Activated CD4-positive, alpha-beta T cell treated with anti-CD3 and anti-CD28 coated beads, Interleukin-2, amount 50 U/mL, for 24 hours (primary cell): ENCODE results near the gene SYNE2.

Source experiments
- DNase-seq, 2 donors: peaks; one replicate each; pipeline ENCODE4 v3.0.0-alpha.2; 2020; ENCODE audit warnings: low read depth in 1 of 2, low spot score in 1 of 2

Gene SYNE2

GRCh38 chr14:64213853-64214570 lies 361.2 kb downstream of the SYNE2 start:
- DNase-seq, result no peak

DNA sequence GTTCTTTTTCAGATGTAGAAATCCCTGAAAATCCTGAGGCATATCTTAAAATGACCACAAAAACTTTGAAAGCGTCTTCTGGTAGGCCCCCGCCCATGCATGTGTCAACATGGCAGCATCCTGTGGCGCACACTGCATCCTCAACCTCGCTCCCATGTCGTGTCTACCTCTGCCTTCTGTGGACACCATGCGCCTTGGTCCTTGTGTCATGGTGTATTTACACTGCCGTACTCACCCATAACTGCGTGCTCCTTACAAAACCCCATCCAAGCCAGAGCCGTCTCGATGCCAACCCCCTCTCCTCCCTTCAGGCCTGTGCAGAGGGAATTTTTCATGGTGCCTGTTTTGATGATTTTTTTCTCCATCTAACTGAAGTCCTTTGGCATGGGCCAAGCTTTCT lies 362.5 kb downstream of the SYNE2 start:
- no peak for DNase-seq

DNA sequence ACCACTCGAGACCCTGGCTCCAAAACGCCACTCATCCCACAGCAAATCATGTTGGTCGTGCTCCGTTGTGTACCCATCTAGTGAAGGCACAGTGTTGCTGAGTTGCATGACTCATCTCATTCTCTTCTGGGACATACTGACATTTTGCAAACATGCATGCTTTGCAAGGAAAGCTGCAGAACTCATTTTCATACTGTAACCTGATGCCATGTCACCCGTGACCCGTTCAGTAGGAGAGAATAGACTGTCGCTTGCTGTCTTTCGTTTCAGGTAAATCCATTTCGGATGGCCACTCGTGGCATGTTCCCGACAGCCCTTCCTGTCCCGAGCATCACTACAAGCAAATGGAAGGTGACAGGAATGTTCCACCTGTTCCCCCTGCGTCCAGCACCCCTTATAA lies 363.2 kb downstream of the SYNE2 start:
- no peak for DNase-seq

- DNase-seq, result no peak
These were observed 364.5 kb downstream of the SYNE2 start for GRCh38 chr14:64217308-64217707.

GRCh38 chr14:64217834-64218233 lies 365.0 kb downstream of the SYNE2 start:
- no peak for DNase-seq

DNA sequence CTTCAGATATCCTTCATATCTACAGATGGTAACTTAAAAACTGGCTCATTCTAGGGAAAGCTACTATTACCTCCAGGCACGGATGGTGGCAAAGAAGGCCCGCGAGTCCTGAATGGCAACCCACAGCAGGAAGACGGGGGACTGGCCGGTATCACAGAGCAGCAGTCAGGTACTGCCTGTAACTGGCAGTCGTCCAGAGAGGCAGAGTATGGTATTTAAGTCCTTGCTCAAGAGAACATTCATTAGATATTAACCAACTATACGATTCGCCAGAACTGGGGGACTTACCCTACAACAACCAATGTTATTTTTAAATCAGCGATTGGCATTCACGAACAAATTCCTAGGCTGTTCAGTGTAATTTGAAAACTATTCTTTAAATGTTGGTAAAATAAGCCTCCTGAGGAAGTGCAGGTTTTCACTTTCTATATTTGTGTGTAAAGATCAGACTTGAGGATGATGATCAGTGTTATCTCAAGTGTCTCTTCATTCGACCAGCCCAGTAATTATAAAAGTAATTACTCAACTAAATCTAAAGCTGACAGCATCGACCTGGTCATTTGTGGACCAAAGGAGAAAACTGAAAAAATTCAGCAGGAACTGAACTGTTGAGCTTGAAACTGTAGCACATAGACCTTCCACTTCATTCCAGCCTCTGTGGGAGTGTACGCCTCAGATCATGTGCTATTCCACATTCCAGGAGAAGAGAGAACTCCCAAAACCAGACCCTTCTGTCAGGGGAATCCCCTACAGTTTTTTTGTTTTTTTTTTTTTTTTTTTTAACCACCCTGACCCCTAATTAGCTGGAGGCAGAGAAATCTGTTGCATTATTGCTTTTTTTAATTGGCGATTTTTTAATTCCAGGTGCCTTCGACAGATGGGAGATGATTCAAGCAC lies 365.8 kb downstream of the SYNE2 start:
- no peak for DNase-seq

GRCh38 chr14:64220056-64220455 lies 367.3 kb downstream of the SYNE2 start:
- no peak for DNase-seq

DNA sequence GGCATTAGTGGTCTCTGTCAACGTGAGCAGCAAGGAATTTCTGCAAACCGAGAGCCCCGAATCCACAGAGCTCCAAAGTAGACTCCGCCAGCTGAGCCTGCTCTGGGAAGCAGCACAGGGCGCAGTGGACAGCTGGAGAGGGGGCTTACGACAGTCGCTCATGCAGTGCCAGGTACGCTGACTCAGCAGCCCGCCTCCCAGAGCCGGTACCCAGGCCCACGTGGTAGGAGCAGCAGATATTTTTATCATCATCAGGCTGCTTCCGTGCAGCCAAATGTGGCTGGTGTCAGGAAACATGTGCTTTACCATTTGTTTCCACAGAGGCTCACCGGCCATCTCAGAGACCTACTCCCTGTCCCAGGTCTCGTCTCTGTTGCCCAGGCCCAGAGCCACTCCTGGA lies 367.7 kb downstream of the SYNE2 start:
- no peak for DNase-seq

- no peak for DNase-seq
These were observed 368.7 kb downstream of the SYNE2 start for GRCh38 chr14:64221391-64222003.

GRCh38 chr14:64225151-64225757 lies 372.4 kb downstream of the SYNE2 start:
- DNase-seq, result no peak

DNA sequence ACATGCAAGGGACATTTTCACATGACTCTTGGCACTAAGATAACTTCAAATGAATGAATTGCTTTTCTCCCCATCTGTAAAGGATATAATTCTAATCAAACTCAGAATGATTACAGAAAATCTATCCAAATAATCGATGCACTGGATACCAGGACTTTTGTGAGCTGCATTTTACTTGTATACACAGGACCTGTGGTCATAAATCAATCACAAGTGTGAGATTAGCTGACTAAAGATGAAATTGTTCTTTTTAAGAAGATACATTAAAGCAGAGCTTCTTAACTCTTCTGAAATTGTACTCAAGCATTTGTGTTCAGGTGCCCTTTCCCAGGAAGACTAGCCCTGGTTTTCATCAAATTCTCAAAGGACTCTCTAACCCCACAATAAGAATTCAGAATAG lies 375.1 kb downstream of the SYNE2 start:
- DNase-seq, result no peak

- DNase-seq, result no peak
These were observed 376.7 kb downstream of the SYNE2 start for GRCh38 chr14:64229489-64229888.

DNA sequence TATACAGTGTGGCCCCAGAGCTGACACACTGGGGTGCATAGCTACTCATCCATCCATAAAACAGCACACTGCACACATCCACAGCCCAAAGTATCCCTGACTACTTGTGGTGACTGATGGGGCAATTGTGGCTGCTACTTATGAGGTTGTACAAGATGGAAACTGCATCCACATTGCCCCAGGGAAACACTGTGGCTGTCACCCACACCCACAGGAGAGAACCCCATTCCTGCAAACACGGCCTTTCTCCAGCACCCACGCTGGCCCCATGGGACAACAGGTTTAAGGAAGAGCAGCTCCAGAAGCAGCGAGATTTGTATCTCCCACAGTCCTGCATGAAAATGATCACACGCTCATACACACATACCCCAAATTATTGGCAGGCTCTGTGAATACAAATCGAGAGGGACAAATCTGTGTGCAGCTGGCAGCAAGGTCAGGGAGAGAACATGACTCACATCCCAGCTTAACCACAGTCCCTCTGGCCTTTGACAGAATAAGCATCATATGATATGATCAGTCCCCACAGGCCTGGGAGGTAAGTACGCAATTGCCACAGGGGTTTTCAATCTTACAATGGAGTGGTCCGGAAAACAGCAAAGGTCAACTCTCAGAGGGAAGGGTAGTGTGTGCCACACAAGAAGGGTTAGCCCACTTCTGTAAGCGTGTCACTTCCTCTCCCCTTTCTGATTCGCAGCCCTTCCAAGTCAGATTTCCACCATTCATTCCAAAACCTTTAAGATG lies 379.5 kb downstream of the SYNE2 start:
- DNase-seq, result no peak

DNA sequence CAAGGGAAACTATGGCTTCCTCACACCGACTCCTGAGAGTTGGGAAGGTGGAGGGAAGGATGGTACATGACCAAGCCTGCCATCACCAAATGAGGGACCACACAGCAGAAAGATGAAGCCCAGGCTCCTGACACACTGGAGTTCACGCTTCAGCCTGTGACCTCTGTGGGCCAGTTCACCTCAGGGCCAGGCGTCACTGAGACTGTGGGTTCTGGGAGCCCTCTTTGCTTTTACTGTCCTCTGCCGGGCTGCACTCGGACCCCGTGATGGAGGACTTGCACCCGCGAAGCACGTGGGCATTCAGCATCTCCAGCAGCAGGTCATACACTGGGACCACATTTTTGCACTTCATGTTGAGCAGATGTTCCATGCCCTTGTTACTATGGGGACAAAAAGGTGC lies 380.1 kb downstream of the SYNE2 start:
- no peak for DNase-seq

DNA sequence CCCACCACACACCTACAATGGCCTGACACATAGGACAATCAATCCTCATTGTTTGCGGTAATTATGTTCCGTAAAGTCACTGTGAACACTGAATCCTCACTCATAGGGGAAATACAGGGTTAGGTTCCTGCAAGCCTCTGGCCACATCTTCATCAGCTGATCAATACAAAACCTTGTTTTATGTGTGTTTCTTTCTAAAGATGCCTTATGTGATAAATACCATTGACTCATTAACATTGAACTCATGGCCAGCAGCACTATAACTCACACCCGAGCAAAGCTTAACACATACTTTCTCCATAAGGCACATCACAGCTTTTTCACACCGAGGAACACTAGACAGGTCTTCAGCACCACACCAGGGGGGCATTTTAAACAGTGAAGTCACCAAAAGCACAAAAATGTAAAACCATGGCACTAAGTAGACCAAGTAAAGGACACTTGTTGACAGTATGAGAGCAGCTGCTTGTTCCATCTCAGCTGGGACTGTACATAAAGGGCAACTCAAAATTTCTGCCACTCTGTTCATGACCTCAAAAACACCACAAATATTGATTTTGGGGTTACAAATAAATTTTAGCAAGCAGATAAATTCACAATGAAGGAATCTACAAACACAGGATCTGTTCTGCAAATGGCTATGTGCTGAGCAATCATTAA lies 380.9 kb downstream of the SYNE2 start:
- no peak for DNase-seq

DNA sequence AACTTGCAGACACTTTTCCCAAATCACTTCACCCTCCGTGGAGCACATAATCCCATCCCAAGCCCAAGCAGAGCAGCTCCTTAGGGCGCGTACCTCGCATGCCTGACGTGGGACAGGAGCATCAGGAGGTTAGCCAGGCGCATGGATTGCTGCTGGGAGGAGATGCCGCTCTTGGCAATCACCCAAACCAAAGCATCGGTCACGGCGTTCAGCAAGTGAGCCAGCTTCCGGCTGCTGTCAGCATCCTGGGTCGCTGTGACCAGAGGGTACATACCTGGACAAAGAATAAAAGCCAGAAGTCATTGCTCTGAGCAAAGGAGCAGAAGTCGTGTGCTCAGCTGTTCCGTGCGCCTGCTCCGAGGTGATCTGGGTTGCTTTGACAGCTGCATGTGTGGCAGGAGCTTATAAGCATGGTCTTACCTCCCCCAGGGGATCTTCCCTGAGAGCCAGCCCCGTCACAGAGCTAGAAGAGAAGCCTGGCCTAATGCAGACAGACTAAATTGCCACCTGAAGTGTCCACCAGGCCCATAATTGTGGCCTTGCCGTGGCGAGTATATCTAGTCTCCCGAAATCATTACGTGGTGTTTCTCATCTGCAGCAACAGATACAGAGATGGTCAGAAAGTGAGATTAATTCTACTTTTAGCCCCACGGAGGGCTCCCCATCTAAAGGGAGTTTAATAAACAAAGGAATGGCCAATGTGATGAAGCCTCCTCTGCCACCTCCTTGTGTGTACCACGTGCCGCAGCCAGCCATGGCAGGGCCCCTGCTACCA lies 382.3 kb downstream of the SYNE2 start:
- DNase-seq, result no peak

- DNase-seq, result no peak
These were observed 383.1 kb downstream of the SYNE2 start for GRCh38 chr14:64235652-64236640.

DNA sequence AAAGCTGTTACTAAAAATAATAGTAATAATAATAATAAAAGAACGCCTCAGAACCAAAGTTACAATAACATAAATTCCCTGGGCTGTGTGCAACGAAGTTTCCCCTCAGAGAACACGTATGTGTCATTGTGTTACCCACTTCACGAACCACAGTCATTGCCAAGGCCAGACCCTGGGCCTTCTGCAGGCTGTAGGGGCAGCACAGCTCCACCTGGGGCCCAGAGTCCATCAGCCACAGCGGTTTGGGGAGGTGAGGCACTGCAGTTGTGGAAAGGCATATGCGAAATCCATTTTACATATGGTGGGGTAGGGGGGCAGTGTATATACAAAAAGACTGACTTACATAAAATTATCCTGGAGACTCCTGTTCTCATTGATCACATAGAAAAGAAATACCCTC lies 385.2 kb downstream of the SYNE2 start:
- DNase-seq, result no peak
